ENCODE measurements around the gene FAM78B. TPM values are rescaled to one million over a fixed set of nuclear protein-coding genes. Genes with fewer than 3 reads are reported as not detected.

Gene FAM78B, protein sequence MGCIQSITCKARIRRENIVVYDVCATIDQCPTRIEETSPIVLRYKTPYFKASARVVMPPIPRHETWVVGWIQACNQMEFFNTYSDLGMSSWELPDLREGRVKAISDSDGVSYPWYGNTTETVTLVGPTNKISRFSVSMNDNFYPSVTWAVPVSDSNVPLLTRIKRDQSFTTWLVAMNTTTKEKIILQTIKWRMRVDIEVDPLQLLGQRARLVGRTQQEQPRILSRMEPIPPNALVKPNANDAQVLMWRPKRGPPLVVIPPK
- total RNA-seq: 0.34 and 1.2 TPM in 2 replicates

DNA sequence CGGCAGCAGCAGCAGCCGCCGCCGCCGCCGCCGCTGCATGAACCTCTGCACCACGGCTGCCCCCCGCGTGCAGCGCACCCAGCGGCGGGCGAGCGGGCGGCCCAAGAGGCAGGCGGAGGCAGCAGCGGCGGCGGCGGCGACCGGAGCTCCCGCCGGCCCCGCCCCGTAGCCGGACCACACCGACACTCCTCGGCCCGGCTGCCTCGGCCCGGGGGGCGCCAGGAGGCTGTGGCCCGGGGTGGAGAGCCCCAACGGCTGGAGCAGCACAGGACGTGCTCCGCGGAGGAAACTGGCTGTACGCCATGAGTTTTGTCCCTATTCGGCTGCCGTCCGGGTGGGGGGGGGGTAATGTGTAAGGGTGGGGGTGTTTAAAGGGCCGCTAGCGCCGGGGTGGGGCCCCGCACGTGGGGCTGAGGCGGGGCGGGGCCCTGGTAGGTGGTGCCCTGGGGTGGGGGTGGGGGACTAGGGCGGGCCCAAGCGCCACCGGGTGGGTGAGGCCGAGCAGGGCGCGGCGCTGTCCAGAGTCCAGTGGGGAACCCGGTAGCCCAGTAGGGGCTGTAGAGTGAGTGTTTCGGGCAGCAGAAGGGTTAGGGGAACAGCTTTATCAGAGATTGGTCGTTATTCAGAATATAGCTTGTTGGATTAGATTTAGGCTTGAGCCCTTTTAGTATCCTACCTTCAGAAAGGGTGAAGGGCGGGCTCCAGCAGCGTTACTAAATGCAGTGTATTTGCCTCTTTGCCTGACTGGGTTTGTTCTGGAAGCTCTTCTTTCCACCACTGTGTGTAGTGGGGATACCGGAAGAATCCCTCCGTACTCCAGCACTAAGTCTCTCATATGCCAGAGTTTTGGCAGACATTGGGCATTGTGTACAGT, at the start of gene FAM78B:
Gene FAM78B, minus strand, starts transcription at position 304 of the 874 bp plus-strand sequence. CDS start 753 bp downstream, outside the sequence.
- DNase-seq: peak; percentile 67

- no peak for DNase-seq
Measured at GRCh38 chr1:166202546-166202945, 35.7 kb upstream of the FAM78B start.

DNA sequence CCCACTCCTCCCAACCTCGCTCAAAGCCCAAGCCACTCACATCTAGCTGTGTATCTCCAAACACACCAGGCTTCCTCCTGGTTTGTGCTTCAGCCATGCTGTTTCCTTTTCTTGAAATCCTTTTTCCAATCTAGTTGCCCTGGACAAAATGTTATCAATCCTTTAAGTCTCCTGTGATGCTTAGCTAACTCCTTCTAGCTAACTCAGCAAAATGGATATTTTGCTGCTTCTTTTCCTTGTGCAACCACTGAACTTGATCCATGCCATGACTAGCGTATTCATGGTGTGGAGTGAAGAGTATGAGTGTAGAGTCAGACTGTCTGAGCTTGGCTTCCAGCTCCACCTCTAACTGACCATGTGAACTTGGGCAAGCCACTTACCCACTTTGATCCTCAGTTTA, 33.9 kb upstream of the FAM78B start:
- DNase-seq: no peak

DNA sequence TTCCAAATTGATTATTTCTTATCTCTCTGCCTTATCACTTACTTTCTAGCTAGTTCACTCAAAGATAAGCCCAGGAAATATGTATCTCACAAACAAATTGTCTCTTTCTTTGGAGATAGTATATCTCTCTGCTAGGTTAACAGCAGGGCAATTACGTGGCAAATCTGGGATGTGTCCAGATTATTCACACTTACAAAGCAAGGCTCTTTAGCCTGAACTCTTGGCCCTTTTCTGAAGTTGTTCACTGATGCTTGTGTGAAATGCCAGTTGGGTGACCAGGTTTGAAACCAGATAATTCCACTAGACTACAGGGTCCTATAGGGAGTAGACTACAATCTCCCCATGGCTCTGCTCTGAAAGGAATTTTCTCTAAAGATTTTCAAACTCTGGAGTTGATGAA, 30.8 kb upstream of the FAM78B start:
- no peak for DNase-seq

- no peak for DNase-seq
Measured at GRCh38 chr1:166197141-166197540, 30.3 kb upstream of the FAM78B start.

DNA sequence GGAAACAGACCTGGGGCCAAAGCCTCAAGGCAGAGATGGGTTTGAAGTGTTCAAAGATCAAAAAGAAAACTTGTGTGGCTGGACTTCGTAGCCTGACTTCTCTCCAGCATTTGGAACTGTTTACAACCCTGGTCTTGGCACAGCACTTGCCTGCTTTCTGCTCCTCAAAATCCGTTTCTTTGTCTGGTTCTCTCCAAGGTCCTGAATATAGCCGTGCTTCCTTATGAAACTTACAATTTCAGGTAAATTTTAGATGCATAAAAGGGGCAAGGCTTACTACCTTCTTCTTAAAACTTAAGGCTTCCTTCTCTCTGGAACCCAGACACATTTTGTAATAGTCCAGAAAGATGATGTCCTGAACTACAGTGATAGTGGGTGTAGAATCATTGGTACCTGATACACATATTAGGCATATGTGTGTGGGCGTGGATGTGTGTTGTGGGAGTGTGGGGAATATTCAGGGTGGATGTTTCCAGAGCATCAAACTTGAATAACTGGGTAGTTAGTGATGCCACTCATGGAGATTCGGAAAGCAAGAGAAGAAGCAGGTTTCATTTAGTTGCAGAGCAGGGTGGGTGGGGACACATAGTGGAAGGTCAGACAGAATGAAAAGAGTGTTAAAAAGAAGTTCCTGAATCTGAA, 26.4 kb upstream of the FAM78B start:
- no peak for DNase-seq

GRCh38 chr1:166190400-166190799, 23.6 kb upstream of the FAM78B start:
- DNase-seq: no peak

GRCh38 chr1:166189126-166189525, 22.3 kb upstream of the FAM78B start:
- DNase-seq: no peak

GRCh38 chr1:166185526-166185925, 18.7 kb upstream of the FAM78B start:
- no peak for DNase-seq

DNA sequence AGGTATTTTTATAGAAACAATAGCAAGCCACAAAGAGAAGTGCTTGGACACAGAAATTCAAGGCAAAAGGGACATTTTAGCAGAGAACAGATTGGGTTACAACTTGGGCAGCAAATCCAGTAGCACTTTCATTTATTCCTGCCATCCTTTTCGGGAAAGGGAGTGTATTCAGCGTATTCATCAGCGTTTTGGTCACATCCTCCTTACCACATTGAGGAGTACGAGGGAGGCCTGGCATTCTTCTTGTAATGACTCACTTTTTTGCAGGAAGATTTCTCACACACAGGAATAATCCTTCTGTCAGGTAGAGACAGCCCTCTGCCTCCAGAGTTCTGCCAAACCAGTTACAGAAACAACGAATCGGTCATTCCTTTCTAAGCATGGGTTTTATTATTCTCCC, 18.1 kb upstream of the FAM78B start:
- DNase-seq: no peak

- no peak for DNase-seq
Measured at GRCh38 chr1:166184012-166184411, 17.2 kb upstream of the FAM78B start.

DNA sequence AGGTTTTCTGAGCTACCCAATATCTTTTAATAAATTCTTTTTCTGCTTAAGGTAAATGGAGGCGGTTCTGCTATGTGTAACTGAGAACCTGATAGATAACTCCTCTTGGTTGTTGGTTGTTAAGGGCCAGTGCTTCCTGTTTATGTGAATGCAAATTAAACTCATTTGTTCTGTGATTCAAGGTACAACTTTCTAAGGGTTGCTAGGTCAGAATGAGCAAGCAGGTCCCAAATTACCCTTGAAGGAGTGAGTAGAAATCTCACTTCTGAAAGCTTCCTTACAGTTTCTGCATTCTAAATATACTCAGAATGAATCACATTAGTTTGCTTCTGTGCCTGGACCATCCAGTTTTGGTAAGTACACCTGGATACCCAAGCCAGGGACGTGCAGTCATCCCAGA, 15.5 kb upstream of the FAM78B start:
- no peak for DNase-seq

DNA sequence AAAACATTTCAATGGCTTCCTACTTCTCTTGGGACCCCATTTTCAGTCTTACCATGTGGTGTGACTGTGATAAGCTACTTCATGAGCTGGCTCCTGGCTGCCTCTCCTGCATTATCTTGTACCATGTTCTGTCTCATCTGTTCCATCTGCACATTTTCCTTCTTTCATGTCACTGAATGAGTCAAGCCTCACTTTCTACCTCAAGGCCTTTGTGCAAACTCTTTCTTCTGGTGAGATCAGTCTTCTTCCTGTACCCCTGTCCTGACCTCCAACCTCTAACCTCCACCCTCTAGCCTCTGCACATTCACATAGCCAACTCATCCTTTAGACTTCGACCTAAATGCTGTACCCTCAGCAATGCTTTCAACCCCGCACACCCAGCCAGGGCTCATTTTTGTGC, 9.6 kb upstream of the FAM78B start:
- DNase-seq: no peak

- no peak for DNase-seq
Measured at GRCh38 chr1:166175032-166175431, 8.2 kb upstream of the FAM78B start.

GRCh38 chr1:166174108-166174507, 7.3 kb upstream of the FAM78B start:
- DNase-seq: no peak

DNA sequence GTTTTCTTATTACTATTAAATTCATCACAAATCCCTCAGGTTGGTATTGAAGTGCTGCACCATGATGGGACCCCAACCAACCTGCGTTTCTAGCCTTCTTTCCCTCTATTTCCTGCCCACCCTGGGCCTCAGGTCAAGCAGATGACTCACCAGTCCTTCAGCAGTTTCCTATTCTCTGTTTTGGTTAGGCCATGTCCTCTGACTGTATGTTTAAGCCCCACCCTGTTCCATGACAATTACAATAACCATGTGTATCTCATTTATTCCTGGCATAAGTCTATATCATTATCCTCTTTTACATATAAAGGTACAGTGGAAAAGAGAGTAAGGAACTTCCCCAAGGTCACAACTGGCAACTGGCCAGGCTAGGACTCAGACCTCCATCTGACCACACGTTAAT, 5.3 kb upstream of the FAM78B start:
- no peak for DNase-seq

- DNase-seq: no peak
Measured at GRCh38 chr1:166170726-166171125, 3.9 kb upstream of the FAM78B start.

DNA sequence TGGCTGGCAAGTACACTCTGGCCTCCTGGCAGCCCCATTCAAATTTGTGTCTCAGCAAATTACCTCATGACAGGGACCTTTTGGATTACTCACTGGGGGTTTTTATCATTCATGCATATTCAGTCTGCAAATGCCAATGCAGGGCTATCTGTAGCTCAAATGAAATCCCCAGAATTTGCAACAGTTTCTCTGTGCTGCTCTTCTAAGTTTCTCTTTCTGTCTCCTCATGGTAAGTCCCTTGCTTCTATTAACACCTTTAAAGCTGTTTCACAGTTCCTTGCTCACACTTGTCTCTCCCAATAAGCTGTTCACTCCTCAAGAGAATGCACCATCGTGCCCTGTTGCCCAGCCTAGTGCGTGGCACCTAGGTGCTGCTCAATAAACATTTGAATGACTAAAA, 3.3 kb upstream of the FAM78B start:
- DNase-seq: no peak

DNA sequence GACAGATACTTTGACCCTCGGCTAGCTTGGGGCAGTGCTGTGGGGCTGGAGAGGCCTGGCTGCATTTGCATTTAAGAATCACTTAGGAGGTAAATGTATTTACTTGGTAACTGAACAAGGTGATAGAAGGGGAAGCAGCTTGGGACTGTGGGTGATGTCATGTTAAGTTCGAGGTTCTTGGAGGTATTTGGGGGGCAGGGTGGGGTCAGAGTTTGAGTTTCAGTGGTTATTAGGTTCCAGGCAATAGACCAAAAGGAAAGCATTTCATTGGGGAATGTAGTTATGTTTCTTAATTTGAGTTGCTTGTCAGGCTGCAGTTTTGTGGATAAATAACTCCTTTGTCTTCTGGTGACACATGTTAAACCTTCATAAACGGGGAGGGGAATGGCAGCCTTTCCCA, 2.4 kb upstream of the FAM78B start:
- no peak for DNase-seq

DNA sequence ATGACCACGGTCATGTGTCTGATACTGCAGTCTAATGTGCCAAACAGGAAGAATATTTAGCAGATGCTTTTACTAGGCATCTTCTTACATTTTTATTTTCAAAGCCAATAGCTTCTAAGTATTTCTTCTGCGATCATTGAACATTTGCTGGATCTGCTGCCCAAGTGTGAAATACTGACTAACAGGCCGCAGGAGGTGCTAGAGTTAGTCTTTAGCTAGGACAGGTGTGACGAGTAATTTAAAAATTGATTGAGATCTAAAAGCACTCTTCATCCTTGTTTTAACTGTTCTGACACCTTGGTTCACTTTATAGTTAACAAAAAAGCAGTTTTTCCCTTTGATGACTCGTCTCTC, 748 bp upstream of the FAM78B start:
- DNase-seq: no peak

DNA sequence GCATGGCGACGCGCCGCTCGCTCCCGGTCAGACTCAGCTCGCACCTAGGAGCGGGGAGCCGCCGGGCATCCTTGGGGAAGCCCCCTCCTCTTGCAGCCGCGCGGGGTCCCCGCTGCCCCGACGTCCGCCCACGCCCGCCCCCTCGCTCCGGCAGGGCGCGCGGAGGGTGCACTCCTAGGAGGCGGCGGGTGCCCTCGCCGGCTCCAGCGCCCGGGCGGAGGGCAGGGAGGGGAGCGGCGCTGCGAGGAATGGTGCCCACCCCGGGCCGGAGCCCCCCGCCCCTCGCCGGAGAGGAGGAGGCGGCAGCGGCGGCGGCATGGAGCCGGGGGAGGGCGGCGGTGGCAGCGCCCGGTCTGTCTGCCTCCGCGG, 488 bp downstream of the FAM78B start:
- no peak for DNase-seq

DNA sequence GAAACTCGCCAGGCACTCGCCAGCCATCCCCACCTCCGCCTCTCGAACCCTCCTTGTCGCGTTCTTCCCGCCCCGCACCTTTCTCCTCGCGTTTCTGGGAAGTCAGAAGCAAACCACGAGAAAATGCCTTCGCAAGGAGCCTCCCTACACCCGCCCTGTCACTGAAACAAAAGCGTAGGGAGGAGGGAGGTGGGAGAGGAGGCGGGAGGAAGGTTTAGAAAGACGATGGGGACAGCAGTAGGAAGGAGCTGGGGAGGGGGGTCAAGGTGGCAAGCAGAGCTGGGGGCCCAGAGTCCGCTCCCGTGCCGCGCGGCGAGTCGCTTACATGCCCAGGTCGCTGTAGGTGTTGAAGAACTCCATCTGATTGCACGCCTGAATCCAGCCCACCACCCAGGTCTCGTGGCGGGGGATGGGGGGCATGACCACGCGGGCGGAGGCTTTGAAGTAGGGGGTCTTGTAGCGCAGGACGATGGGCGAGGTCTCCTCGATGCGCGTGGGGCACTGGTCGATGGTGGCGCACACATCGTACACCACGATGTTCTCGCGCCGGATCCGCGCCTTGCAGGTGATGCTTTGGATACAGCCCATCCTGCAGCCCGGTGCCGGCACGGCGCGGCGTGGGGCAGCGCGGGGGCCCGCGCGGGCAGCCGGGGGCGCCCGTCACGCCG, 1.0 kb downstream of the FAM78B start:
- peak; percentile 10 for DNase-seq

GRCh38 chr1:166164995-166165660, 1.7 kb downstream of the FAM78B start:
- peak; percentile 76 for DNase-seq

Measured in dermis blood vessel endothelial cell (primary cell).